Neural crest cell (in vitro differentiated cells): ENCODE data around the gene THNSL1. TPM values are rescaled to one million over a fixed set of nuclear protein-coding genes. Genes with fewer than 3 reads are reported as not detected.

Experiments
- DNase-seq: peaks from one replicate; pipeline ENCODE4 v3.0.0; 2021; ENCODE audit warnings: low read depth, mixed read lengths, low spot score
- H3K27ac Mint-ChIP-seq: one replicate; pipeline ENCODE4 v1.8.0; 2021; ENCODE audit warnings: mild to moderate bottlenecking, mixed read lengths; ENCODE audit not compliant: unreplicated experiment
- H3K27me3 Mint-ChIP-seq: 2 replicates; pipeline ENCODE4 v1.8.0; 2021; ENCODE audit warnings: low read depth, mild to moderate bottlenecking, mixed read lengths
- H3K36me3 Mint-ChIP-seq: 2 replicates; pipeline ENCODE4 v1.8.0; 2021; ENCODE audit warnings: low read depth, mild to moderate bottlenecking, mixed read lengths
- H3K4me1 Mint-ChIP-seq: 2 replicates; pipeline ENCODE4 v1.8.0; 2021; ENCODE audit warnings: mixed read lengths
- H3K4me3 Mint-ChIP-seq: one replicate; pipeline ENCODE4 v1.8.0; 2021; ENCODE audit warnings: mild to moderate bottlenecking, mixed read lengths
- H3K9me3 Mint-ChIP-seq: 2 replicates; pipeline ENCODE4 v1.8.0; 2021; ENCODE audit warnings: mixed read lengths
- total RNA-seq: library from RNA; stranded (reverse); gene quantifications from 2 replicates; pipeline ENCODE4 v1.2.1, GENCODE V29; 2021
- TF ChIP-seq, protein P1 (sequence below): fragments of 200-600 bp; sonication (generic); conservative IDR thresholded peaks from 2 replicates; pipeline ENCODE4 v1.5.0; 2021; ENCODE audit warnings: antibody characterized with exemption, mild to moderate bottlenecking

Gene THNSL1
- total RNA-seq, 1 donor from 2014 or later = 6.3 TPM

DNA sequence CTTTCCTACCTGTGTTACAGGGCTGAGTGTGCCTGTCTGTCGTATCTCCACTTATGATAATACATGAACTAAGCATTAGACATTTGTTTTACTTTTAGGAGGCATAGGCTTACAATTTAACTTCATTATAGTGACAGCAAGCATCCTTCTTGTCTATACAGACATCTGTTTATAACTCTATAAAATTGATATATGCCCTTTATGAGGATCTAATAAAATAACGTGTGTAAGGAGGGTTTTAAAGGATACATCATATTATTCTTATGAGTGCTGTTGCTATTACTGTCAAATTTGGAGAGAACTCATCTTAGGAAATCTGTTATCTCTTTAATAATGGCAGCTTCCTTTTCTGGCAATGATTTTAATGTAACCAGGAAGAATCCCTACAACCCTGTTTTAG lies 21.9 kb downstream of the THNSL1 start:
- Mint-ChIP-seq H3K27me3 (no peaks in the 10 kb centered on the region), H3K9me3 (no peaks in the 10 kb centered on the region), H3K36me3 (no peaks in the 10 kb centered on the region), H3K27ac (no peak overlapping the region), H3K4me3 (no peak overlapping the region), H3K4me1 (peaks cover 4% of the 10 kb centered on the region)
- TF ChIP-seq, protein P1, sequence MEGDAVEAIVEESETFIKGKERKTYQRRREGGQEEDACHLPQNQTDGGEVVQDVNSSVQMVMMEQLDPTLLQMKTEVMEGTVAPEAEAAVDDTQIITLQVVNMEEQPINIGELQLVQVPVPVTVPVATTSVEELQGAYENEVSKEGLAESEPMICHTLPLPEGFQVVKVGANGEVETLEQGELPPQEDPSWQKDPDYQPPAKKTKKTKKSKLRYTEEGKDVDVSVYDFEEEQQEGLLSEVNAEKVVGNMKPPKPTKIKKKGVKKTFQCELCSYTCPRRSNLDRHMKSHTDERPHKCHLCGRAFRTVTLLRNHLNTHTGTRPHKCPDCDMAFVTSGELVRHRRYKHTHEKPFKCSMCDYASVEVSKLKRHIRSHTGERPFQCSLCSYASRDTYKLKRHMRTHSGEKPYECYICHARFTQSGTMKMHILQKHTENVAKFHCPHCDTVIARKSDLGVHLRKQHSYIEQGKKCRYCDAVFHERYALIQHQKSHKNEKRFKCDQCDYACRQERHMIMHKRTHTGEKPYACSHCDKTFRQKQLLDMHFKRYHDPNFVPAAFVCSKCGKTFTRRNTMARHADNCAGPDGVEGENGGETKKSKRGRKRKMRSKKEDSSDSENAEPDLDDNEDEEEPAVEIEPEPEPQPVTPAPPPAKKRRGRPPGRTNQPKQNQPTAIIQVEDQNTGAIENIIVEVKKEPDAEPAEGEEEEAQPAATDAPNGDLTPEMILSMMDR = no peak
- no peak for DNase-seq

DNA sequence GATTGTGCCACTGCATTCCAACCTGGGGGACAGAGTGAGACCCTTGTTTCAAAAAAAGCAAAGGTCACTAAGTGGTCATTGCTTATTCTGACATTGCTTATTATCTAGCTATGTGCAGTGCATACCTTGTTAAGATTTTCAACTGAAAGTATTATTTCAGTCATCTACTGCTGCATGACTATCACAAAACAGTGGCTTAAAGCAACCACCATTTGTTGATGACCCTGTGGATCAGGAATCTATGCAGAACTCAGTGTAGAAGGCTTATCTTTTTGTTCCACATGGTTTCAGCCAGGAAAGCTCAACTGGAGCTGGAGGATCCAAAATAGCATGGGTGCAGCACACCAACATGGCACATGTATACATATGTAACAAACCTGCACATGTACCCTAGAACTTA lies 23.1 kb downstream of the THNSL1 start:
- no peaks in the 10 kb centered on the region for H3K36me3 Mint-ChIP-seq
- no peaks in the 10 kb centered on the region for H3K27me3 Mint-ChIP-seq
- peaks cover 4% of the 10 kb centered on the region for H3K4me1 Mint-ChIP-seq
- no peak overlapping the region for H3K27ac Mint-ChIP-seq
- DNase-seq = no peak
- no peak overlapping the region for H3K4me3 Mint-ChIP-seq
- TF ChIP-seq, protein P1 = no peak
- no peaks in the 10 kb centered on the region for H3K9me3 Mint-ChIP-seq

DNA sequence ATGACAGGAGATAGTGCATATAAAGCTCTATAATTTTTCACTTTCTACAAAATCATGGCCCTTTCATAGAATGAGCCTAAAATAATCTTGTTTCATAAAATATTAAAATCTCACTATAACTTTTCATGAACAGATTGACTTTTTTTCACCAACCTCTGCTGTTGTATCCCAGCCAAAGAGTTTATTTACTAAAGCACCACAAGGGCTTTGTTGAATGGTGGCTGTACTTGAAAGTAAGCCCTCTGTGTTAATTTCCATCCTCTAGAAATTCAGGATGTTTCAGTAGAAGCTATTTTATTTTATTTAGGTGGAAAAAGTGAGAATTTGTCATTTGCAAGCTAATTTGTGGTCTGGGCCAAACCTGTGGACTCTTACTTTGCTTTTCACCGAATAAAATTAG lies 30.2 kb downstream of the THNSL1 start:
- H3K27me3 Mint-ChIP-seq = no peaks in the 10 kb centered on the region
- no peak overlapping the region for H3K27ac Mint-ChIP-seq

DNA sequence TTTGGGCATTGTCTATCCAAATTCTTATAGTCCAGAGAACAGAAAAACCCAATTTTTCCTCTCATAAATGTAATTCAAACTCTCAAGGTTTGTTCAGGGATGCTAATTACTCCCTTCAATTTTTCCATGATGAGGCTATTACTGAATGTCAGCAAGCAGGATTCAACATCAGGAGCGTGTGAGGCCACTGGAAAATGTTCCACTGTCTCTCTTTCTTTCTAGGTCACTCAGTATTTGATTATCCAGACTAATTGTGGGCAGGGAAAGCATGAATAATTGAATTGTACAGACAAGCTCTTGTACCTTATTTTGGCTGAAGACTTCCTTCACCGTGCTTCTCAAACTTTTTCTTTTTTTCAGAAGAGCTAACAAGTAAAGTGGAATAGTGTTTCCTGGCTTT lies 30.7 kb downstream of the THNSL1 start:
- no peak for DNase-seq
- no peak overlapping the region for H3K4me3 Mint-ChIP-seq
- no peaks in the 10 kb centered on the region for H3K4me1 Mint-ChIP-seq
- TF ChIP-seq, protein P1 = no peak
- H3K27ac Mint-ChIP-seq = no peak overlapping the region
- no peaks in the 10 kb centered on the region for H3K27me3 Mint-ChIP-seq
- H3K9me3 Mint-ChIP-seq = peaks cover 2% of the 10 kb centered on the region
- peaks cover 2% of the 10 kb centered on the region for H3K36me3 Mint-ChIP-seq

More for the DNA sequence above, 30.2 kb downstream of the THNSL1 start:
- TF ChIP-seq, protein P1 = no peak
- Mint-ChIP-seq H3K4me3 (no peak overlapping the region), H3K4me1 (no peaks in the 10 kb centered on the region), H3K36me3 (peaks cover 2% of the 10 kb centered on the region), H3K9me3 (peaks cover 2% of the 10 kb centered on the region)
- DNase-seq = no peak

DNA sequence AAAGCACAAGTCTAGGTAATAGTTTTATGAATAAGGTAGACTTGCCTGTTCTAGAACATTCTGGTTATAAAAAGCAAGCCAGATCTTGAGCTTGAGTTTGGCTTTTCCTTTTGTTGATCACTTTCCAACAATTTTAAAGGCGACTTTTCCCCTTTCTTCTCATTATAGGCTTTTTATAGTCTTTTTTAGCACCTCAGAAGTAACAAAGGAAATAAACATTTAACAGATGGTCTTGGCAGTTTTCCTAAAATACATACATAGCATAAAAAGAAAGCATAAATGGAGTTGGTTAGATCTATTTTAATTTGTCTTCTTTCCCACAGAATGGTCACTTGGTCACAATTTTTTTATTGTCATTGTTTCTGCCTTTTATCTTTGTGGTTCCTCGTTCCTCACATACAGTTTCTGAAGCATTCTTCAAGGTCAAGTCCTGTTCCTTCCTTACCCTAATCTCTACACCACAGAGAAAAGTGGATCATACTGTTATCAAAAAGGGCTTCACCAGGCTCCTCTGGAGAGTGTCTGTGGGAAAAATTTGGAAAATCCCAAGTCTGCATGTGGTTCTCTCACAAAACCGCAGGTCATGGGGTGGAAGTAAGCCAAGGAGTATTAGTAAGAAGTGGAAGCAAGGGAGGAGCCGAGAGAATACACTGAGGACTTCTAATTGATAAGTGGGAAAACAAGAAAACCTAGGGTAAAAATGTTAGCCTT lies 31.3 kb downstream of the THNSL1 start:
- peaks cover 2% of the 10 kb centered on the region for H3K9me3 Mint-ChIP-seq
- H3K4me1 Mint-ChIP-seq = no peaks in the 10 kb centered on the region
- no peak overlapping the region for H3K27ac Mint-ChIP-seq
- no peaks in the 10 kb centered on the region for H3K27me3 Mint-ChIP-seq
- DNase-seq = no peak
- no peak overlapping the region for H3K4me3 Mint-ChIP-seq
- TF ChIP-seq, protein P1 = no peak
- peaks cover 2% of the 10 kb centered on the region for H3K36me3 Mint-ChIP-seq
